DOHH2 (cell line): Measurements from ENCODE around the gene CACNG6.

Experiments used
- CTCF ChIP-seq: fragments of 200-600 bp; sonication (generic); IDR thresholded peaks from one replicate; pipeline ENCODE4 v1.5.1; 2014; ENCODE audit warnings: antibody characterized with exemption, mild to moderate bottlenecking, low read depth, low read length; ENCODE audit not compliant: poor library complexity, severe bottlenecking
- EZH2phosphoT487 ChIP-seq: fragments of 200-600 bp; sonication (generic); IDR thresholded peaks from 2 replicates; pipeline ENCODE4 v1.6.1; 2017; ENCODE audit warnings: borderline replicate concordance, mild to moderate bottlenecking, antibody characterized with exemption, low read length, moderate library complexity, mixed read lengths

GRCh38 chr19:53993448-53993847, 2.0 kb downstream of the CACNG6 start:
- TF ChIP-seq CTCF (no peak), EZH2phosphoT487 (no peak)
